Measurements from ENCODE around the gene ANKRD40CL. TPM values are rescaled to one million over a fixed set of nuclear protein-coding genes. Genes with fewer than 3 reads are reported as not detected.

ANKRD40CL gene
- total RNA-seq, 2 donors from 2014 or later, result not detected

- Histone ChIP-seq H3K27me3 (no peaks in the 10 kb centered on the region), H3K9me3 (no peaks in the 10 kb centered on the region), H3K4me1 (peaks cover 0 to 19% of the 10 kb centered on the region in 2 donors), H3K4me3 (no peak overlapping the region), H3K36me3 (no peaks in the 10 kb centered on the region), H3K27ac (no peak overlapping the region)
- no peak for DNase-seq (ENCODE audit: low spot score)
- TF ChIP-seq CTCF (IDR thresholded peaks at IDR 0.05), result no peak
Observed at GRCh38 chr17:50712641-50713040, 54.7 kb downstream of the ANKRD40CL start.

Small RNA genes lying within 50 kb of the gene (microRNA-seq; reads per million reads assigned to microRNA genes)
- gene MIR8059 (ENCODE audit: borderline number of aligned reads in 2 of 2, borderline replicate concordance in 1 of 2), result 0 reads per million in 2 donors

Other genes starting within 250 kb of the ANKRD40CL start
- gene EPN3, start 234.8 kb downstream of the ANKRD40CL start, total RNA-seq, result 10 to 100 TPM in 1 of 2 donors, 1 to 10 TPM in 1; 4.5 to 13.3 TPM
- gene SPATA20, start 220.3 kb downstream of the ANKRD40CL start, total RNA-seq, result 10 to 100 TPM; 42.8 to 59.3 TPM
- gene CACNA1G, start 206.8 kb downstream of the ANKRD40CL start, total RNA-seq, result 1 to 10 TPM; 4.3 to 6.2 TPM
- 1 to 10 TPM; 1.4 to 4.5 TPM for gene ABCC3, start 132.6 kb downstream of the ANKRD40CL start, total RNA-seq
- 10 to 100 TPM; 30.5 to 33.8 TPM for gene ANKRD40, start 59.6 kb downstream of the ANKRD40CL start, total RNA-seq
- 10 to 100 TPM; 19.6 to 31.3 TPM for gene LUC7L3, start 47.9 kb downstream of the ANKRD40CL start, total RNA-seq
- under 1 TPM; 0.26 to 0.31 TPM for gene WFIKKN2, start 68.1 kb upstream of the ANKRD40CL start, total RNA-seq
- 10 to 100 TPM; 29.0 to 31.0 TPM for gene TOB1, start 98.8 kb upstream of the ANKRD40CL start, total RNA-seq

Data from right atrium auricular region (tissue), 2 donors.